GM19397 (cell line): ENCODE data around the gene CLSTN2.

Experiments
- ATAC-seq: cut with Tn5 transposase; IDR thresholded peaks from one replicate; pipeline ENCODE4 v1.9.1; 2021; ENCODE audit warnings: mild to moderate bottlenecking, moderate library complexity; ENCODE audit not compliant: unreplicated experiment

The CLSTN2 gene

DNA sequence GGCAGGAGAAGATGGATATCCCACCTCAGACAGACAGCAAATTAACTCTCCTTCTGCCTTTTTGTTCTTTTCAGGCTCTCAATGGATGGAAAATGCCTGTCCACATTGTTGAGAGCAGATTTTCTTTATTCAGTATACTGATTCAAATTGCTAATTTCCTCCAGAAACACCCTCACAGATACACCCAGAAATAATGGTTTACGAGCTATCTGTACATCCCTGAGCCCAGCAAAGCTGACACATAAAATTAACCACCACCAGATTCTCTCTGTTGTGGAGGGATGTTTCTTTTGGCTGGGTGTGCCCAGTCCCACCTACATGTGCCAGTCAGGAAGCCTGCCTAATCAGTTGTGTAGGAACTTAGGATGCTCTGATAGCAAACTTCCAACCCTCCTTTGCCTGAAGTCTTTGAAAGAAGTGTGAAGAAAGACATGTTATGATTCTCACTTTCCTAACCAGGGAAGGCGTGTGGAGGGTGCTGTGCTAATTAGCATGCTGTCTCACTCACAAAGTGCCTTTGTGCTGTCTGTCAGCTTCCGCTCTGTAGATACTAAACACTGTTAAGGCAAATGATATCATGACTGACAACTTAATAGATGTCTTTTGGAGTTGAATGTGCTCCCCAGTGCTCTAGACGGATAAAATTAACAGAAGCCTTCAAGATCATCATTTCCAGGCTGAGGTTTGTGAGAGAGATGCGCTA lies 208.5 kb downstream of the CLSTN2 start:
- ATAC-seq, result no peak

DNA sequence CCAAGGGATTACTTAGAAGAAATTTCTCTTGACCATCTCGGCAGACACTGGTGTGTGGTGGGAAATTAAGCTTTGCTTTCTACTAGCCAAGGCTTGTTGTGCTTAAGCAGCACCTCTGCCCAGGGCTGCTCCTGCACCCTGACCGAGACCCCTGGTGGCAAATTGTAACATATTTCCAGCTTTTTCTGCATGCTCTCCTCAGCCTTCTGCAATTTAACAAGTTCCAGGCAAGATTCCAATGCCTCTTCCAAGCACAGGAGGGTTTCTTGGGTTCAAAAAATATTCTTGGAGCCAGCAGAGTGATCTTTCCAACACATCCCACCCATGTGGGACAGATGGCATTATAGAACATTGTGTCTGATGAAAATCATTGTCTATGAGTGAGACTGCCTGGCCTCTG lies 210.5 kb downstream of the CLSTN2 start:
- no peak for ATAC-seq

GRCh38 chr3:140146668-140147067 lies 211.7 kb downstream of the CLSTN2 start:
- no peak for ATAC-seq

- ATAC-seq, result no peak
Observed at GRCh38 chr3:140147965-140148490, 213.0 kb downstream of the CLSTN2 start.

DNA sequence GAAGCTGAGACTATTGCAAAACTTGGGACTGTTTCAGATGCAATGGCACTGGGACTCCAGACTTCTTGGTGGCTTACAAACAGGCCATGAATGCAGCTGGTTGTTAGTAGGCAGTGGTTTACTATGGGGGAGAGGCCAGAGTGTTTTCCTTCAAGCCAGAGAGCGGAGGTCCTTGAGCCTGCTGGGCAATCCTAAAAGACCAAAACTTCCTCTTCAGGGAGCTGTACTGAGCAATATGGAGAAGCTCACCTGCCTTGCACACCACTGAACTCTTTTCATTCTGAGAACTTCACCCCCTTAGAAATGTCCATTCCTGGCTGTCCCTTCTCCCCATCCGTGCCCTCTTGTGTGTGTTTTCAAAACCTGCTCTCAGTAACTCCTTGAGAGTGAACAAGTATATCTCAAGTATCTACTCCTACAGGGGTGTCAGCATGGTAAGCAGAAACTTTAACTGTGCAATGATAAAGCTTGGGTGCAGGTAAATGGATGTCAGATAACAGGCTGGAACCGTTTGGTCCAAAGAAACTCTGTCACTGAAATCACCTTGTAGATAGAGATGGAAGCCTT lies 213.9 kb downstream of the CLSTN2 start:
- ATAC-seq, result no peak

- ATAC-seq, result no peak
Observed at GRCh38 chr3:140151321-140151720, 216.3 kb downstream of the CLSTN2 start.

- no peak for ATAC-seq
Observed at GRCh38 chr3:140152851-140153639, 218.1 kb downstream of the CLSTN2 start.

- ATAC-seq, result no peak
Observed at GRCh38 chr3:140153736-140154135, 218.8 kb downstream of the CLSTN2 start.

- no peak for ATAC-seq
Observed at GRCh38 chr3:140157161-140157560, 222.2 kb downstream of the CLSTN2 start.

DNA sequence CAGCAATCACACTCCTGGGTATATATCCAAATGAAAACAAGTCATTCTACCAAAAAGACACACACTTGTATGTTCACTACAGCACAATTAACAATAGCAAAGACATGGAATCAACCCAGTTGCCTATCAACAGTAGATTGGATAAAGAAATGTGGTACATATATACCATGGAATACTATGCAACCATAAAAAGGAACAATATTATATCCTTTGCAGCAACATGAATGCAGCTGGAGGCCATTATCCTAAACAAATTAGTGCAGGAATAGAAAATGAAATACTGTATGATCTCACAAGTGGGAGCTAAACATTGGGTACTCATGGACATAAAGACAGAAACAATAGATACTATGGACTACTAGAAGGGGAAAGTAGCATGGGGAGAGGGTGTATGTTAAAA lies 224.7 kb downstream of the CLSTN2 start:
- no peak for ATAC-seq

GRCh38 chr3:140160553-140160952 lies 225.6 kb downstream of the CLSTN2 start:
- no peak for ATAC-seq

DNA sequence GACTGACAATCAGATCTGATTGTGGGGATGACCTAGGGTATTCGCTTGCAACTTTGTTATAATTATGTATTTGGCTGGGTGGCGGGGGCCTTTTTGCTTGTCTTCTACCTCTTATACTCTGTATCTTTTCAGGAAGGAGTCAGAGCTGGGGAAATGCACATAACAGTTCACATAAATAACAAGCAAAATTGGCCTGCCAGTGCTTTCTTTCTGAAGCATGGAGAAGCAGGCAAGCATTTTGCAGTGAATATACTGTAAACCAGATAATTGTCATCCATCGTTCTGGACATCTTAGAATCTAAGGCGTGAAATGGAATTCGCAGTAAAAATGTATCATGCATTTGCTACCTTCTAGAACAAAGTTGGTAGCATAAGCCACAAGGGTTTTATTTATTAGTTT lies 227.6 kb downstream of the CLSTN2 start:
- no peak for ATAC-seq

GRCh38 chr3:140163159-140163763 lies 228.3 kb downstream of the CLSTN2 start:
- no peak for ATAC-seq

GRCh38 chr3:140164156-140164555 lies 229.2 kb downstream of the CLSTN2 start:
- no peak for ATAC-seq

- ATAC-seq, result no peak
Observed at GRCh38 chr3:140164922-140165590, 230.1 kb downstream of the CLSTN2 start.

GRCh38 chr3:140165781-140166180 lies 230.8 kb downstream of the CLSTN2 start:
- no peak for ATAC-seq

DNA sequence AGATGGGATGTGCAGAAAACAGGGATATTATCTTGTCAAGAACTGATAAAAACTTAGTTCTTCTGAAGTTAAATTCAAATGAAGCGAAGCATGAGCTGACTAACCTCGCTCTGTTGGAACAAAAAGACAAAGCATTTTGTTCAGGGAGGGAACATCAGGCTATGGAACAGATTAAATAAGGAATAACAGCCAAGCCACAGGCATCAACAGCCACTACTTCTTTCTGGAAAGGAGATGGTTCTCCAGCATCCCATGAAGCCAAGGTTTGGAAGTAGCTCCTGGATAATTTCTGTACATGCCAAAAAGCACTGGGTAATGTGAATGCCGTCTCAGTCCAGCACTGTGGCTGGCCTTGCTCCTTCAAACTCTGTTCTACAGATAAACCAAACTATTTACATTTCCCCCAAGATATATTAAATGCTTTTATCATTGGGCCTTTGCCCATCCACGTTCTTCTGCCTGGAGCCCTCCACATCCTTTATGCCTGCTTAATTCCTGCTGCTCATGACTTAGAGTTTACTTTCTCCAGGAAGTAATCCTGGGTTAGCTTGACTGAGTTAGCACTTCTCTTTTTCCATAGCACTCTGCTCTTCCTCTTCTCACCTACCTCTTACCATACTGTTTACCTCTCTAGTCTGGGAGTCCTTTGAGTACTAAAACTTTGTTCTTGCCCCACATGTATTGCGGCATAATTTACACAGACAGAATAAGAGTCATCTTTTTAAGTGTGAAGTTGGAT lies 232.0 kb downstream of the CLSTN2 start:
- no peak for ATAC-seq

- ATAC-seq, result no peak
Observed at GRCh38 chr3:140167600-140168281, 232.8 kb downstream of the CLSTN2 start.

GRCh38 chr3:140170612-140171011 lies 235.6 kb downstream of the CLSTN2 start:
- peak; percentile 97 for ATAC-seq

DNA sequence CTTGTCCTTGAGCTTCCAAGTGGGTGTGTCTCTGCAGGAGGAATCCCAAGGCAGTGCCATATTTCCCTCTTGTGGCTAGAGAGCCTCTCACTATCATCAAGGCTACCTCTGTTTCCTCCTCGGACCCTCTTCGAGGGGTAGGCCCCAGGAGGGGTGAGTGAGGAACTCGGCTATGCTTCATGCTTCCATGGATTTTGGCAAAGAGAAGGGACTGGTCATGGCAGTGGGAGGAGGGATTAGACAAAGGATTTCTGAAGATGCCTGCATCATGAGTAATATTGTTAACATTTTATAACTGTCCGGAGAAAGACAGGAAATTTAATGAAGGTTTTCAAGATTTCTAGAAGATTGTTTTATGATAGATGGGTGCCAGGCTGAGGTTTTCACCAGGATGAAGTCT lies 241.5 kb downstream of the CLSTN2 start:
- no peak for ATAC-seq
